K562 (cell line): ENCODE results near the gene GRB2. TPM values are rescaled to one million over a fixed set of nuclear protein-coding genes. Genes with fewer than 3 reads are reported as not detected.

Experiments used
- ARNT ChIP-seq, 2 experiments: fragments of 450-650 bp; IDR thresholded peaks; 2 replicates each; pipeline ENCODE4 v1.6.1; 2016; ENCODE audit warnings: mild to moderate bottlenecking in 1 of 2
- DLX4 ChIP-seq: fragments of 250-450 bp; sonication (Bioruptor Pico); IDR thresholded peaks from 2 replicates; pipeline ENCODE4 v1.6.1; 2021; ENCODE audit warnings: mild to moderate bottlenecking
- FOXK1 ChIP-seq: sonication (generic); formaldehyde crosslinking; IDR thresholded peaks from 2 replicates; pipeline ENCODE4 v1.8.0; 2022; ENCODE audit warnings: missing genetic modification reagents, mild to moderate bottlenecking, borderline replicate concordance
- HDGF ChIP-seq: fragments of 450-650 bp; IDR thresholded peaks from 2 replicates; pipeline ENCODE4 v1.6.1; 2016
- JUNB ChIP-seq: fragments of 450-650 bp; formaldehyde crosslinking; conservative IDR thresholded peaks from 2 replicates; pipeline ENCODE4 v1.4.0; 2020; ENCODE audit warnings: mild to moderate bottlenecking
- JUND ChIP-seq, 2 experiments: IDR thresholded peaks; 2 replicates in 1 of 2; 3 replicates in 1 of 2; pipeline ENCODE4 v1.6.1; 2011; ENCODE audit warnings: borderline replicate concordance in 2 of 2, low read depth in 2 of 2, low read length in 2 of 2, improper control_type of control experiment in 1 of 2, missing biosample characterization in 1 of 2, missing genetic modification characterization in 1 of 2, missing genetic modification reagents in 1 of 2
- MAFK ChIP-seq: IDR thresholded peaks from 2 replicates; pipeline ENCODE4 v1.6.1; 2011; ENCODE audit warnings: low read length, improper control_type of control experiment
- MTA1 ChIP-seq: fragments of 450-650 bp; IDR thresholded peaks from 2 replicates; pipeline ENCODE4 v1.6.1; 2017; ENCODE audit warnings: borderline replicate concordance
- NELFE ChIP-seq: IDR thresholded peaks from 2 replicates; pipeline ENCODE4 v1.6.1; 2011; ENCODE audit warnings: mild to moderate bottlenecking; ENCODE audit not compliant: insufficient read depth, insufficient read length
- NFIC ChIP-seq: fragments of 450-650 bp; IDR thresholded peaks from 2 replicates; pipeline ENCODE4 v1.6.1; 2017; ENCODE audit warnings: mild to moderate bottlenecking, inconsistent platforms
- NKRF ChIP-seq: fragments of 450-650 bp; IDR thresholded peaks from 2 replicates; pipeline ENCODE4 v1.6.1; 2016; ENCODE audit warnings: borderline replicate concordance
- NR3C1 ChIP-seq: sonication (generic); formaldehyde crosslinking; IDR thresholded peaks from 2 replicates; pipeline ENCODE4 v1.8.1; 2022; ENCODE audit warnings: missing genetic modification reagents
- PHB ChIP-seq: fragments of 250-450 bp; sonication (Bioruptor Pico); IDR thresholded peaks from 2 replicates; pipeline ENCODE4 v1.5.0; 2021
- SIN3A ChIP-seq, 2 experiments: fragments of 150-350 bp in 1 of 2; IDR thresholded peaks; 2 replicates each; pipeline ENCODE4 v1.6.1; 2011 to 2016; ENCODE audit warnings: borderline replicate concordance in 2 of 2, low read depth in 2 of 2, low read length in 2 of 2, mild to moderate bottlenecking in 2 of 2, moderate library complexity in 2 of 2; ENCODE audit not compliant: control insufficient read depth in 1 of 2
- SIRT6 ChIP-seq: IDR thresholded peaks from one replicate; pipeline ENCODE4 v1.6.1; 2012; ENCODE audit warnings: low read depth, mild to moderate bottlenecking, control low read depth, inconsistent platforms, low read length, moderate library complexity
- TAL1 ChIP-seq: fragments of 450-650 bp; IDR thresholded peaks from 2 replicates; pipeline ENCODE4 v1.6.1; 2016; ENCODE audit warnings: mild to moderate bottlenecking
- TRIM25 ChIP-seq: fragments of 450-650 bp; IDR thresholded peaks from 2 replicates; pipeline ENCODE4 v1.7.0; 2016; ENCODE audit warnings: borderline replicate concordance
- ZBED1 ChIP-seq: IDR thresholded peaks from 2 replicates; pipeline ENCODE4 v1.6.1; 2014
- ZFP30 ChIP-seq: fragments of 250-450 bp; sonication (Bioruptor Pico); IDR thresholded peaks from 2 replicates; pipeline ENCODE4 v1.8.0; 2022; ENCODE audit warnings: moderate library complexity, mild to moderate bottlenecking, inconsistent platforms, borderline replicate concordance
- ZKSCAN1 ChIP-seq: fragments of 150-350 bp; IDR thresholded peaks from 2 replicates; pipeline ENCODE4 v1.6.1; 2016; ENCODE audit warnings: low read depth, low read length
- ZNF146 ChIP-seq: IDR thresholded peaks from one replicate; pipeline ENCODE4 v1.6.1; 2018; ENCODE audit warnings: missing compliant biosample characterization; ENCODE audit not compliant: unreplicated experiment
- ZNF347 ChIP-seq: fragments of 450-650 bp; formaldehyde crosslinking; IDR thresholded peaks from 2 replicates; pipeline ENCODE4 v1.4.0; 2020; ENCODE audit warnings: low read depth, mild to moderate bottlenecking, moderate library complexity
- ZNF717 ChIP-seq: fragments of 250-450 bp; sonication (Bioruptor Pico); IDR thresholded peaks from 2 replicates; pipeline ENCODE4 v1.5.0; 2021
- ZNF766 ChIP-seq: fragments of 200-800 bp; sonication (Bioruptor generic); conservative IDR thresholded peaks from 2 replicates; pipeline ENCODE4 v1.6.1; 2016; ENCODE audit warnings: missing genetic modification characterization, missing compliant biosample characterization
- polyA plus RNA-seq, 8 experiments: library from polyadenylated mRNA; depleted of rRNA in 4 of 8; stranded (reverse) in 5 of 8; unstranded in 3 of 8; fragments of >200 nt; fragmentation: Nextera tagmentation in 2 of 8; fragmentation: Illumina TruSeq in 1 of 8; extraction: Ambion mirVana in 2 of 8; extraction: Trizol in 1 of 8; gene quantifications; 2 replicates each; pipeline versions ENCODE4 v1.2.1 to v1.2.3, GENCODE V29; 2011 to 2014; ENCODE audit warnings: inconsistent platforms in 1 of 8, missing spikeins in 1 of 8
- total RNA-seq, 7 experiments: library from RNA; depleted of rRNA in 6 of 7; stranded (reverse); fragments of >200 nt in 6 of 7; fragmentation: Illumina TruSeq in 2 of 7; extraction: Trizol in 2 of 7; gene quantifications; 2 replicates each; pipeline versions ENCODE4 v1.2.1 to v1.2.3, GENCODE V29; 2011 to 2021; ENCODE audit warnings: low replicate concordance in 1 of 7
- TF ChIP-seq, protein P1 (sequence below): fragments of 250-450 bp; sonication (Bioruptor Pico); IDR thresholded peaks from 2 replicates; pipeline ENCODE4 v1.8.0; 2022; ENCODE audit warnings: inconsistent platforms

GRB2 gene
- total and polyA plus RNA-seq, 9 of the 15 experiments (the other 6 are each of a cell fraction or from before 2014, with no cell fraction given), result 57.2 to 136 (median 84.8) TPM

- TF ChIP-seq TRIM25 (no peak), JUNB (CRISPR knock-in tag) (no peak), ARNT (IDR thresholded peaks at IDR 0.05) (no peak), ZFP30 (CRISPR knock-in tag) (no peak), ZKSCAN1 (0 out of 2 replicates have a peak, but pooled peaks have one; percentile 61), NELFE (no peak), PHB (CRISPR knock-in tag) (no peak), ZNF146 (CRISPR knock-in tag) (no peak), MTA1 (0 out of 2 replicates have a peak, but pooled peaks have one; percentile 46), ZNF766 (CRISPR knock-in tag) (peak; percentile 81), SIRT6 (no peak), ZBED1 (no peak), MAFK (no peak), SIN3A (IDR thresholded peaks at IDR 0.05; ENCODE audit: borderline replicate concordance in 2 of 2, control insufficient read depth in 1 of 2, low read depth in 2 of 2, low read length in 2 of 2) (0 out of 4 replicates have a peak, but pooled peaks of 1 of the 2 experiments have one; percentile 63), TAL1 (peak; percentile 75), HDGF (no peak), ZNF717 (CRISPR knock-in tag) (no peak), NKRF (no peak), FOXK1 (0 out of 2 replicates have a peak, but pooled peaks have one; percentile 52), DLX4 (CRISPR knock-in tag) (no peak), JUND (IDR thresholded peaks at IDR 0.05; ENCODE audit: borderline replicate concordance, low read depth, low read length) (peak; percentile 59; the same call in 1 of the 2 replicates), JUND (tag; IDR thresholded peaks at IDR 0.05; ENCODE audit: borderline replicate concordance, low read depth, low read length) (peak; percentile 44; the same call in 1 of the 3 replicates), ZNF347 (CRISPR knock-in tag) (no peak), NR3C1 (no peak), NFIC (peak; percentile 43; the same call in 1 of the 2 replicates)
- TF ChIP-seq, protein P1, sequence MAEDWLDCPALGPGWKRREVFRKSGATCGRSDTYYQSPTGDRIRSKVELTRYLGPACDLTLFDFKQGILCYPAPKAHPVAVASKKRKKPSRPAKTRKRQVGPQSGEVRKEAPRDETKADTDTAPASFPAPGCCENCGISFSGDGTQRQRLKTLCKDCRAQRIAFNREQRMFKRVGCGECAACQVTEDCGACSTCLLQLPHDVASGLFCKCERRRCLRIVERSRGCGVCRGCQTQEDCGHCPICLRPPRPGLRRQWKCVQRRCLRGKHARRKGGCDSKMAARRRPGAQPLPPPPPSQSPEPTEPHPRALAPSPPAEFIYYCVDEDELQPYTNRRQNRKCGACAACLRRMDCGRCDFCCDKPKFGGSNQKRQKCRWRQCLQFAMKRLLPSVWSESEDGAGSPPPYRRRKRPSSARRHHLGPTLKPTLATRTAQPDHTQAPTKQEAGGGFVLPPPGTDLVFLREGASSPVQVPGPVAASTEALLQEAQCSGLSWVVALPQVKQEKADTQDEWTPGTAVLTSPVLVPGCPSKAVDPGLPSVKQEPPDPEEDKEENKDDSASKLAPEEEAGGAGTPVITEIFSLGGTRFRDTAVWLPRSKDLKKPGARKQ, result no peak
Observed at GRCh38 chr17:75346906-75347305, 58.6 kb downstream of the GRB2 start (continued).
